Renal pelvis (tissue), 4 donors: ENCODE results near the gene CHKA. TPM values are rescaled to one million over a fixed set of nuclear protein-coding genes. Genes with fewer than 3 reads are reported as not detected.

Experiments
- DNase-seq: peaks from one replicate; pipeline ENCODE4 v3.0.0-alpha.2; 2013
- polyA plus RNA-seq, 3 donors: library from polyadenylated mRNA; unstranded; fragments of 120-200 nt; gene quantifications; one replicate each; pipeline ENCODE4 v1.2.1, GENCODE V29; 2013; ENCODE audit not compliant: insufficient read length in 3 of 3

The CHKA gene
- polyA plus RNA-seq, 3 donors = 30.0 to 55.7 (median 49.8) TPM

DNA sequence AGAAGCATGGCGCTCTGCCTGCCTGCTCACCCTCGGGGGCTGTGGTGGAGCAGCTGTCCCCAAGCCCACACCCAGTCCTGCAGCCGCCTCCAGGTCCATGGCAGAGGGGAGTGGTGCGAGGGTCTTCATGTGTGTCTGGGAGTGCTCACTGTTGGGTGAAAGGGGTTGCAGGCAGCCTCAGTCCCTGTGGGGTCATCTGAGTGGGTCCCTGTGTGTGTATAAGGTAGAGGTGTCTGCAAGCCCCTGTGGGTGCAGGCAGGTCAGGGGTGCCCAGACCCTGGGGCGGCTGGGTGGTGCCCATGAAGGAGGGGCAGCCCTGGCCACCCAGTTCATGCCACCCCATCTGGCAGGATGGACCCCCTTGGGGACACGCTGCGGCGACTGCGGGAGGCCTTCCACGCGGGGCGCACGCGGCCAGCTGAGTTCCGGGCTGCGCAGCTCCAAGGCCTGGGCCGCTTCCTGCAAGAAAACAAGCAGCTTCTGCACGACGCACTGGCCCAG, 106.2 kb downstream of the CHKA start:
- no peak for DNase-seq

DNA sequence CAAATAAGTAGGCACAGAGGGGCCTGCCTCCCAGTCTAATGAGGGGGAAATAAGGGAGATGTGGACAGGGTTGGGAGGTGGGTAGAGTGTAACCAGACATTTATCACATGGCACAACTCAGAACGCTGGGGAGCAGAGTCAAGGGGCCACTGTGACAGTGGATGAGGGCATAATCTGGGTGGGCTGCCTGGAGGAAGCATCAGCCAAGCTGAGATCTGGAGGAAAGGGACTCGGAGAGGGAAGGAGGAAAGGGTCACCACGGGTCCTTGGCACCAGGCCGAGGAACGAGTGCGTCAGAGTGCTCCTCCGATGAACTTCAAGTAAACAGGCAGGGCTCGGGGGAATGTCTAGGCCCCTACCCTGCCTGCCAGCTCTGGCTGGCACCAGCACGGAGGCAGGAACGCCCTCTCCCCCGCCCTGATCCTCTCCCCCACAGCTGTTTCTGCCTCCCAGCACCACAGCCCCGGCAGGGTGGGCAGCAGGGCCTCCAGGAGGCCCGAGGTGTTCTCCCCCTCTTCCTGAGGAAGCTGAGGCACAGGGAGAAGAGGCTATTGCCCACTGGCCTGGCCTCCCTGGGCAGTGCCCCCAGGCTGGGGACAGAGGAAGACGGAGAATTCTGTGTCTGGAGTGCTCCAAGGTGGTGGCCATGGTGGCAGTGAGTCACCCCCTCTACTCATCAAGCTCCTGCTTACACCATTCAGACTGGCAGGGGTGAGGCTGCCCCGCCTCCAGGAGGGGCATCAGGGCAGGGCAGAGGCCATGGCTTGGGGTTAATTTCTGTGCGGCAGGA, 106.8 kb downstream of the CHKA start:
- DNase-seq = no peak

DNA sequence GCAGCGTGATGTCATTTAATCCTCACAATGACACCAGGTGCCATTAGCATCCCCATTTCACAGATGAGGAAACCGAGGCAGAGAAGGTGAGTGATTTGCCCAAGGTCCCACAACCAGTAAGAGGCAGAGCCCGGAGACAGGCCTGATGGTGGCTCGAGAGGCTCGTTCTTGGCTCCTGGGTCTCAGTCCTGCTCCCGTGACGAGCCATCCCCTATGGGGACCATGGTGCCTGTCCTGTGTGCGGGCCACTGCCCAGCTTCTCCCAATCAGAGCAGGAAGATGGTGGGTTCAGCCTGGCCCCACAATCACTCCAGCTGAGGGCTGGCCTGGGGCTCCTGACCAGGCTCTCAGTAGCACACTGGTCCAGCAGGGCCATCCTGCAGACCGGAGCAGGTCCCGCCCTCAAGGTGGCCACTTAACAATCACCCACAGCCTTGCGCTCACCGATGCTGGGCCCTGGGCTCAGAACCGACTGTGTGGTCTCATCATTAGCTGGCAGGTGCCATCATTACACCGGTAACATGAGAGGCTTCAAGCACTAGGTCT, 107.5 kb downstream of the CHKA start:
- DNase-seq = no peak

DNA sequence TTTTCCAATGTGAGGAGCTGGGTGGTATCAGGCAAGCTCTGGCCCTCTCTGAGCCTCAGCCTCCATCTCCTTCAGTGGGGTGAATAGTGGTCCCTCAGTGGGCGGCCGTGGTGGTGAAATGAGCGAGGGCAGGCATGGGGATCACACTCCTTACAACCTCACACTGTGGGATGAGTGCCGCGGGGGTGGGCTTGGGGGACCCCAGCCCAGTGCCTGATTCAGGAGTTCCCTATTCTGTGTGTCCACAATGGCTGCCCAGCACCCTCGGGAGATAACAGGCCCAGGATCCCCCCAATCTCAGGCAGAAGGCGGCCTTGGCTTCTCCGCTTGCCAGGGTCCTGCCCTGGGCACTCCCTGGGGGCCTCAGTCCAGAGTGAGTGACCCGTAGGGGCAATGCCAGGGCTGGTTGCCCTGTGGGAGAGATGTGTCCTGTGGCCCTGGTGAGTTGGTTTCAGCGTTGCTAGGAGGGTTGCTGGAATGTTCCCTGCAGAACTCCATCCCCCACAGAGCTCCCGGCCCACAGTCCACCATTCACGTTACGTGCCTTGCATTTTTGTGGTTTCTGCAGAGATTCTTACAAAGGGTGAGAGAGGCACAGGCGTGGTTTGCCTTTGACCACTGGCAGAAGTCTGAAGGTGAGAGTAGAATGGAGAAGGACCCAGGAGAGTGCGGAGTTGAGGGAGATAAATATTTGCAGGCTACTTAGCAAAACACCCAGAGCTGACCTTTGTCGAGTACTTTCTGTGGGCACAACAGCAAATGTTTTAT, 108.2 kb downstream of the CHKA start:
- no peak for DNase-seq

DNA sequence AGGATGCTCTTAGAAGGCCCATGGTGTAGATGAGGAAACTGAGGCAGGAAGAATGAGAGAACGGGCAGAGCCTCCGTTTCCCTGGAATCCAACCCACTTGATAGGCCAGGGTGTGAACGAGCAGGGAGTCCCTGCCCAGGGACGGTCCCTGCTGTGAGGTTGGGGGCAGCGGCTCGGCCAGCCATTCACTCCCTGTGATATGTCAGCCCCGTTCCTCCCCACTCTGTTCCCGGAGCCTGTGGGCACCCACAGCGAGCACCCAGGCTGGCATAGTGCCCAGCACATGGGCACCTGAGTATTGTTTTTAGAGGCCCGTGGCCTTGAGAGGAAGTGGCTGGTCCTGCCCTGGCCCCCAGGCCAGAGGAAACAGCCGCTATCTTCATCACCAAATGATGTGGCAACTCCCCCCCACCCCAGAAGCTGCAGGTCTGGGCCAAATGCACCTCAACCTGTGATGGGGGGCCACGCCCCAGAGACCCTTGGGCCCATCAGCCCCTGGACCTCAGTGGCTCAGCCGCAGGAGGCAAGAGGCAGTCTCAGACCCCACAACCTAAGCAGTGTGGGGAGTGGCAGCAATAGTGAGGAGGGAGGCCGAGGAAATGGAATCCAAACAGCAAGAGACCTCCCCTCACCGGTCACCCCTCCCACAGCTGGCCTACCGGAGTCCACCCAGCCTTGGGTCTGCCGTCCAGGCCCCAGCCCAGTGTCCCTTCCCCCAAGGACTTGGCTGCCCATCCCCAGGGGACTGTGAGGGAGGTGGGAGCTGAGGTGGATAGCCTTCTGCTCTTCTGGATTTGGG, 108.9 kb downstream of the CHKA start:
- DNase-seq = no peak

DNA sequence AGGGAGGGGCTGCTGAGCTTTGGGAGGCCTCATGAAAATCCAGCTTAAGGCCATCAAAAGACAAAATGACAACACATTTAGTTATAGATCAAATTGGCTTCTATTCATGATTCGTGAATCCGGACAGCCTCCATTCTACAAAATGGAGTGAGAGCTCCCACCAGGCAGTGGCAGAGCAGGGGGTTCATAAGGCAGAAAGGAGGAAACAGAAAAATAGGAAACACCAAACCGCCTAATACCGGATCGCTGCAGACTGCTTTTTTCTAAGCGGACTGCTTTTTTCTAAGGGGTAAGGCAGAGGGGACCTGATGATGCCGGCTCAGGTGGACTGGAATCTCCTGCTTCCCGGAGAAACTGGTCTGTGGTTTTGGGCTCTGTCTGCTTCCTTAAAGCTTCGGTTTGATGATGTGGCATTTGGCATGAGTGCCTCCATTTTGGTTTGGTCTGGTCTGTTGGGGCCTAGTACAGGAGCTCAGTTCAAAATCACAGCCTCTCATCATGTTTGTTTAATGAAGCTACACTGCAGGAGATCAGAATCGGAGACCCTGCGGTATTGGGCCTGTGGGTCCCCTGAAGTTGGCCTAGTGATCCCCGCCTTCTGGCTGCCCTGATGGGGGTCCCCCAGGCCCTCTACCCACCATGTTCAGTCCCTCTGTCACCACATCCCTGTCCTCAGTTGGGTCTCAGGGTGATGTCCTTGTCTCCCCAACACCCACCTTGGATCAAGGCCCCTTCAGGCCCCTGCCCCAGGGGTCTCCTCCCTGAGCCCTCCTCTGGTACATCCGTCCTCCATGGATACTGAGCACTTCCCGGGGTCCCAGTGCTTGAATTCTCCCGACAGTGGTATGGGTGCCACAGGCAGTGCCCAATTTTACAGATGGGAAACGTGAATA, 109.9 kb downstream of the CHKA start:
- DNase-seq = no peak

DNA sequence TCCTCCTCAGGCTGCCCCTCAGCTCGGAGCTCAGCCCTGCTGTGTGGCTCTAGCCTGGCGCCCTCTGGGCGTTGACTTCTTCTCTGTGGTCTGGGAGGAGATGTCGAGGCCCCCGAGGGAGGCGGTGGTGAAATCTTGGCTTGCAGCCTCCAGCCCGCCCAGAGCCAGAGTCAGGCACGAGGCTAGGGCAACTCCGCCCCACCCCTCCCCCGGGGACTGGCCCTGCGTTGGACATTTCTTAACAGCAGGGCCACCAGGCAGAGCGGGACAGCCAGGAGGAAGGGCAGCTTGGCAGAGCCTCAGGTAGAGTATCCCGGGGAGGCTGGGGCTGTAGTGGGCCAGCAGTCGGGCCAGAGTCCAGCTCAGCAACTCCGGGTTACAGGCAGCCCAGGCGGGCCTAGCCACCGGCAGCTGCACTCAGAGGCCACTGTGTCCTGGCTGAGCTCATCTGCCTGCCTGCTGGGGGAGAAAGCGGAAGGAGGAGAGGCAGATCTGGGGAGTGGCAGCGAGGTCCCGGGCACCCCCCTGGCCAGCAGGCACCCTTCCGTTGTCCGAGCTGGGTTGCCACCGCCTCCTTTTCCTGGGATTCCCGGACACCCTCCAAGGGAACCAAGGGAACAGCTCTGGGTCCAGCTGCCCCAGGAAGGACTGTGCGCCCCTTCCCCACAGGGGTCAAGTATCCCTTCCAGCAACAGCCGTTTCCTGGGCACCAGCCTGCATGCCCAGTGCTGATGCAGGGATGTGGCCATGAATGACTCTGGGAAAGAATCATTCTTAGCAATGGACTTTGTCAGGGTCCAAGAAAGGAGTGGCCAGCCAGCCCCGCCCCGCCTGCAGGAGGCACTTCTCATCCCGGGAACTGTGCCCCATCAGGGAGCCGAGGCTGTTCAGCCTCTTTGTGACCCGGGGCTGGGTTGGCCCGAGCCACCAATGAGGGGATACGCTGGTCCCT, 110.8 kb downstream of the CHKA start, which contains the start of gene ALDH3B1:
ALDH3B1 (plus strand) TSS at position 238 of the 952 bp plus-strand sequence. CDS start 4,971 bp downstream, outside the sequence.
- no peak for DNase-seq

DNA sequence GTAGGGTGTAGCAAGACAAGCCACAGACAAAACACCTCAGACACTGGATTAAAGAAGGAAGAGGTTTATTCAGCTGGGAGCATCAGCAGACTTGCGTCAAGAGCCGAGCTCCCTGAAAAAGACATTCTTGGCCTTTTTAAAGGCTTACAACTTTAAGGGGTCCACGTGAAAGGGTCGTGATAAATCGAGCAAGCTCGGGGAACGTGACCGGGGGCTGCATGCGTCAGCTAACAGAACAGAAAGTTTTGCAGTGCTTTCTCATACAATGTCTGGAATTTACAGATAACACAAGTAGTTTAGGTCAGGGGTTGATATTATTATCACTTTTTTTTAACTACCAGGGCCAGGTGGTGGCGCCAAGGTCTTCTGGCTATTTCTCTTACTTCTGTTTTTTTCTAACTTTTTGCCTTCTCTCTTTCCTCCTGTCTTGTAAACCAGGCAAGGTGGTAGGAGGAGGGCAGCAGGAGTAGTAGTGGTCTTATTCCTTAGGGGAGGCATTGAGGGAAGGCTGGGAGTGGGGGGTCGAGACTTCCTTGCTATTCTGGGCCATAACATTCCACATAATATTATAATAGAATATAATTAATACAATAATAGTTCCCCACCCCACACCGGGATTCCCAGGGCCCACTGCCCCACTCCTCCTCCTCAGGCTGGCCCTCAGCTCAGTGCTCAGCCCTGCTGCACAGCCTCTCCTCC, 111.6 kb downstream of the CHKA start:
- DNase-seq = no peak

DNA sequence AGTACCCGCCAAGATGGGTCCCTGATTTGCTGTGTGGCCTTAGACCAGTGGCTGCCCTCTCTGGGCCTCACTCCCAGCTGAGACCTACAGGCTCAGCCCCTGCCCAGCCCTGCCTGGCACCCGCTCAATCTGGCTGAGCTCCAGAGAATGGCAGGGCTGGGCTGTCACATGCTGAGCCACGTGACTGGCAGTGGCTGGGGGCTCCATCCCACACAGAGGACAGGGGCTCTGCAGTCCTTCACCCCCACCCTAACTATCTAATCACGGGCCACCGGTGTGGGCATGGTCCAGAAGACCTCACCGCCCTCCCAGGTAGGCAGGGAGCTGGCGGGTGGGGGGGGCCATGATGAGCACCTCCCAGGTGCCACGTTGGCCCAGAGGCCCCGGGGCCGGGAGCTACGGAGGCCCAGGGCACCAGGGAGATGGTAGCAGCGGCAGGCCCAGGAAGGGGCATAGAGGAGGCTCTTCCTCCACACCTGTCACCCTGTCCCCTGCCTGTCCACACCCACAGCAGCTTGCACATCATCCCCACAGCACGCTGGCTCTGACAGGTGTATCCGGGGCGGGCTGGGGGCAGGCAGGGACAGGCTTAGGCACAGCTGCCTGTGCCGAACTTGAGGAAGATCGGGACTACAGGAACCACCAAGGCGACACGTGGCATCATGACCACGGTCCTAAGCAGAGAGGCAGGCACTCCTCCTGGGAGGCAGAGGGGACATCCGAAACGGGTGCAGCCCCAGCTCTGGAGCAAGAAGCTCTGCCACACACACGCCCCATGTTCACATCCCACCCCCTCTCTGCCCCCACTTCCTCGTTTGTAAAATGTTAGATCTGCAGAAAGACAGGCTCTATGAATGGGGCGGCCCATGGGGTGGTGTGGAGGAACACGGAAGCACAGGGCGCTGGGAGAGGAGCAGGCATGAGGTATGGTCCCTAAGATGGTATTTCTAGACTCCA, 112.5 kb downstream of the CHKA start:
- no peak for DNase-seq

DNA sequence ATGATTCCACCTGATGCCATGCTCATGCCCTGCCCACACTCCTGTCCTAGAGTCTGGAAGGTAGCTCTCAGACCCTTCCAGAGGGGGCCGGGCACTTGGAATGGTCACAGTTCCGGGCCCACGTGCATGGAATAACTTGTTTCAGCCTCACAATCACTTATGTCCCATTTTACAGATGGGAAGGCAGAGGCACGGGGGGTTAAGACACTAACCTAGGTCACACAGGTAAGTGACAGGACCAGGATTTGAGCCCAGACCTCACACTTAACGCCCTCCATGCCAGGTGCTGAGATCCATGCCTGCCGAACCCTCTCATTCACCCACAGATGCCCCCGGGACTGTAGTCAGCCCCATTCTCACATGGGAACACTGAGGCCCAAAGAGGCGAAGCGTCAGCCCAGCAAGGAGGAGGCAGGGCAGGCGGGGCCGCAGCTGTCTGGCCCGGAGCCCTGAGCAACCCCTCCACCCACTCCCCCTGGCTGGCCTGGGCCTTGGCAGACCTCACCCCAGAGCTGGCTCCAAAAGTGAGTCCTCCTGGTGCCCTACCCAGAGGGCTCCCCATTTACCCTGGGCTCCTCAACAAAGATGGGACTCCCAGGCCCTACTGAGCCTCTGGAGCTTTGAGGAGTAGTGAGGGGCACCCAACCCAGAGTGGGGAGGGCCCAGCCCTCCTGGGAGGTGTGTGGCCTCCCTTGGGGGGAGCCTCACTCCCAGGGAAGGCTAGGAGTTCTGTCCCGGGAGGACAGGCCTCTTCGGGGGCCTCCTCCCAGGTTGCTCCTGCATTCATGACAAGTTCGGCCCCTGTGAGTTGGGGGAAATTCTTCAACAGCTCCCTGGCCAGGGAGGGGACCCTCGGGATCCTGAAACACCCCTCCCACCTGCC, 113.4 kb downstream of the CHKA start:
- DNase-seq = no peak

DNA sequence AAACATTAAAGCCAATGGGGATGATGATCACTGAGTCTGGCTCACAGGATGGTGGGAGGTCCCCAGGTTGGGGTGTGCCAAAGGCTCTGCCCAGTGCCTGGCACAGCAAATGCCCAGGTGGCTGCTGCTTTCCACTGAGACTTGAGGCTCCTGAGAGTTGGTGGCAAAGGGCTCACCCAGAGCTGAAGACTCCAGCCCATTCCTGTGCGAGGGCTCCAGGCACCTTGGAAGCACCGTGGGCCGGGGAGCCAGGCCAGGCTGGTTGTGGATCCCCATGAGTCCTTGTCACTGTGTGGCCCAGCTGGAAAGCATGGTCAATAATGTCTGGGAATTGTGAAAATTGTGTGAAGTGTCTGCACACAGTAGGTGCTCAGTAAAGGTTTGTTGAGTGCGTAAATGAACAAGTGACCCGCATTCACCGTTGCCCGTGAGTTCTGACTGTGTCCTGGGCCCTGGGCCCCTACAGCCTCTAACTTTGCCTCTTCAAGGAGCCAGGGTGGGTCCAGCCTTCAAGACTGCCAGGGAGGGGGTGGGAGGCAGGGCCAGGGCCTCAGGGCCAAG, 114.5 kb downstream of the CHKA start:
- no peak for DNase-seq

DNA sequence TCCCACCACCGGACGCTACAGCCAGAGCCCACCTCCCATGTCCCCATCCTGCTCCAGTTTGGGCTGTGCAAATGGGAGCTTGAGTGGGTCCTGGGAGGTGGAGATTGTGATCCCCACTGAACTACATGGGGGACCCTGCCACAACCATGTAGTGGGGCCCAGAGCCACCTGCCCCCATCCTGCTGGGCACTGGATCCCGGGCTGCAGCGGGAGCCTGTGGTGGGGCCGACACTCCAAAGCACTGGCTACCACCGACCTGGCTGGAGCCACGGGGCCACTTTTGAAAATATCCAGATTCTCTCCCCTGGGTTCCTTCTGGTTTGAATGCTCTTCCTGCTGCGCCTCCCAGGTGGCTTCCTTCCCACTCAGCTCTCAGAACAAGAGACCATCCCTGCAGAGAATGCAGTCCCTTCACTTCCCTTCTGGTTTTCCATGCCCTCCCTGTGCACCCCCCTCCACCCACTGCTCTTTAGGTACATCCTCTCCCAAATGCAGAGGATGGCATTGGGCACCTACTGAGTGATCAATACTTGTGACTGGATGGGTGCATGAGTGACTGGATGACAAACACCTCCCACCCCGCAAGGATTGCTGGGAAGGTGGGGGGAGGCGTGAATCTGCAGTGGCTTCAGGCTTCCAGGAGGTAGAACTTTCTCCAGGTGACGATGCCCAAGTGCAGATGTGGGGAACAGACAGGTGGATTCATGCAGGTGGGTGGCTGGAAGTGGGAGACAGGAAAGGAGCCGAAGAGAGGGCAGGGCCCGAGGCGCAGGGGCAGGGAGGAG, 116.4 kb downstream of the CHKA start:
- DNase-seq = no peak

DNA sequence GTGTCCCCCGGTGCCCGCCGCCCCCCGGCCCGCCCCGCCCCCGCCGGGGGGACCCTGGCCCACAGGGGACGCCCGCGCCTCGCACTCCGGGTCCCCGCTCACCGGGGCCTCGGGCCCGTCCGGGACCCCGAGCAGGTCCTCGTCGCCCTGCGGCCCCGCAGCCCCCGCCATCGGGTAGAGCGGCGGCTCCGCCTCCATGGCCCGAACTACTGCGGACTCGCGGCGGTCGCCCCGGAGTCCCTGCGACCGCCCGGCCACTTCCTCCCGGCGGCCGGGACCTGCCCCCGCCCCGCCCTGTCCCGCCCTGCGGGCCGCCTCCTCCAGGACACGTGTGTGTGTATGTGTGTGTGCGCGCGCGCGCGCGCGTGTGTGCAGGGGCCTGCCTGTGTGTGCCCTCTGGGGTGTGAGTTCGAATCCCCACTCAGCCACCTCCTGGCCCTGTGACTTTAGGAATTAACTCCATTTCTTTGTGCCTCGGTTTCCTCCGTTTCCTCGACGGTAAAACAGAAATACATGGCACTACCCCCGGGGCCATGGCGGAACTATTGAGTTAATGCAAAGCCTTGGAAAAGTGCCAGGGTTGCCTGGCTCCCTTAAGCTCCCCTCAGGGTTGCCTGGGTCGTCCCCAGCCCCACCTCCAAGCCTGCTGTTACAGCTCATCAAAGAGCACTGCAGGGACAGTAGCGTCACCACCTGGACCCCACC, 117.2 kb downstream of the CHKA start, which contains the start of gene UNC93B1:
UNC93B1 (minus strand) TSS at position 252 of the 705 bp plus-strand sequence; CDS start at position 198, 54 bp downstream.
- peak; percentile 75 for DNase-seq
